HG03039 (cell line): ENCODE data around the gene PCDHA1.
A peak's percentile ranks its signal among the peaks of the same experiment; 100 is the strongest.

Source experiments
- ATAC-seq: cut with Tn5 transposase; IDR thresholded peaks from one replicate; pipeline ENCODE4 v1.9.1; 2021; ENCODE audit warnings: mild to moderate bottlenecking, moderate library complexity; ENCODE audit not compliant: unreplicated experiment

The PCDHA1 gene

DNA sequence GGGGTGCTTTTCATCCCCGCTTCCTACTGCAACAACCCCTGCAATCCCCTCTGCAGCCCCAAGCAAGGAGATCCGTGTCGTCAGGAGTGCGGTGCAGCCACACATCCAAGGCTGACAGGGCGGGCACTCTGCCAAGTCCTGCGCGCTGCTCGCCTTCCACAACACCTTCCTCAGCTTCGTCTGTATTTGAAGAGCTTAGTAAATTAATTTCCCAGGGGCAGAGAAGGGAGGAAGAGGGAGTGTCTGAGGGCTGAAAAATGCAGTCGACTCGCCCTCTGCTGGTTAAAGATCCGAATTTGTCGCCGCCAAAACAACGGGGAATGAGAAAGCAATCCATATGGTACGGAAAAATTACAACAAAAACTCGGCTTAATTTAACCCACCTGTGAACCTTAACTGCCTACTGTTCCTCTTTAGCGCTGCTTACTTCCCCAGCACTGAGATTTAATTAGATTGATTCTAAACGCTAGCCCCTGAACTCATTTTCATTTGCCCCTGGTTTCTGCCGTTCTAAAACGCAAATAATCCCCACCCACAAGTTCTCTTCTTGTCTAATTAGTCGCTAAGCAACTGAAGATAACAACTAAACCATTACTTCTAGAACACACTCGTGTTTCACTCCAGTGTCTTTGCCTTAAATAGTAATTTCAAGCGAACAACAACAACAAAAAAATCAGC, 254.3 kb downstream of the PCDHA1 start:
- no peak for ATAC-seq

GRCh38 chr5:141040771-141041426, 255.0 kb downstream of the PCDHA1 start:
- ATAC-seq: peak; percentile 64

GRCh38 chr5:141041427-141041785, 255.5 kb downstream of the PCDHA1 start:
- no peak for ATAC-seq

DNA sequence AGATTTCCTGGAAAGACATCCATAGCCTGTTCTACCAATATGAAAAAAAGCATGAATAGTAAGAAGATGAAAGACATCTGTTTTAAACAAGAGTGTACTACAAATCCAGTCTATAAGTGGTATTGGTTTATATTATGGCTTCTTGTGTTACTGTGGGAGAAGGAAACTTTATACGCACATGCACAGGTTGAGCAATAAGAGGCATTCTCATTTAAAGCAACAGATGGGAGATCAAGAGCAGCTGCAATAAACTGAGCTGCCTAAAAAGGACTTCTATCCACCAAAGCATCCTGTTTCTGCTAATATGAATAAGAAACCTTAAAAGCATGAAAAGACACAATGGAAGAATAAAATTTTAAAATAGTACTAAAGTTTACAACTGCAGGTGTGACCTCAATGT, 256.6 kb downstream of the PCDHA1 start:
- ATAC-seq: no peak

DNA sequence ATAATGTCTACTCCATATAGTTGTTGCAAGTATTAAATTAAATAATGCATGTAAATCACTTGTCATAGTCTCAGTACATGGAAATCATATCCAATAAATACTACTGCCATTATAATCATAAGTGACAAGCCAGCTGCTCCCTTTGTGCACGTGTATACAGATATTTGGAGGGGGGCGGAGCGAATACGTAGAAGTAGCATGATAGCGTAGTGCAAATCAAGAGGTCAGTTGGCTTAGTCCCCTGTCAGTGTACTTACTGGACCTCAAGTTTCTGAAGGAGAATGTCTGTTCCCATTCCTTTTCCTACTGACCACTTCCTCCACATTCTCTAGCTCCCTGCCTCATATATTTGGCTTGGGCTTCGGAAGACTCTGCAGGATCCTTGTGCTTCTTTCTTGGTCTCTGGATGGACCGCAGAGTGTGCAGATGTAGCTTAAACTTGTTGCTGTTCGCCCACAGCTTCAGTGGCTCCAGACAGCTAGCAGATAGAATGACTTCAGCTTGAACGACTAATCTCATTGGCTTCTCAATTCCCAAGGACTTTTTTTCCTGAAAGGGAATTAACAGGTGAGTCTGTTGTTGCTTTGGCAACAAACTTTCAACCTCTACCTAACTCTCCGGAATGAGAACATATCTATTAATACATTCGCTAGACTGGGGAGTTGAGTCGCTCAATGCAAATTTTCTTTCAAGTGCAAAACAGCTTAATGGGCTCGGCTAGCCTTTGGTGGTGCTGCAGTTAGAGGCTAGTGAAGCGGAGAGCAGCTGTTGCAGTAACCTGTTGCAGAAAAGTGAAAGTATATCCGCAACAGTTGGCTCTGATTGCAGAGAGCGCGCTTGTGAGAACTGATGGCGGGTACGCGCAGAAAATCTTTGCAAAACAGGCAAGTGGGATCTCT, 264.9 kb downstream of the PCDHA1 start, which contains the start of gene PCDHB1:
Gene PCDHB1, plus strand, starts transcription at position 753 of the 899 bp plus-strand sequence. Its CDS starts 97 bp downstream, at position 850.
- ATAC-seq: no peak

DNA sequence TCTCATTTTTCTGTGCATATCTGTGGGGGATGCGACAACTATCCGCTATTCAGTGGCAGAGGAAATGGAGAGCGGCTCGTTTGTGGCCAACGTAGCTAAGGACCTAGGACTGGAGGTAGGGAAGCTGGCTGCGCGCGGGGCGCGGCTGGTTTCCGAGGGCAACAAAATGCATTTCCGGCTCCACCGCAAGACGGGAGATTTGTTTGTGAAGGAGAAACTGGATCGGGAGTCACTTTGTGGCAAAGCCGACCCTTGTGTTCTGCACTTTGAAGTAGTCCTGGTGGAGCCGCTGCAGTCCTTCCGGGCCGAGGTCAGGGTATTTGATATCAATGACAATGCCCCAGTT, 265.6 kb downstream of the PCDHA1 start:
- ATAC-seq: no peak
